ENCODE data around the gene SERPINC1. TPM values are rescaled to one million over a fixed set of nuclear protein-coding genes. Genes with fewer than 3 reads are reported as not detected.

SERPINC1 gene
- total and polyA plus RNA-seq, 2 of the 8 experiments (the other 6 are each of a cell fraction or from before 2014, with no cell fraction given), result 0.08 TPM; not detected in 1

DNA sequence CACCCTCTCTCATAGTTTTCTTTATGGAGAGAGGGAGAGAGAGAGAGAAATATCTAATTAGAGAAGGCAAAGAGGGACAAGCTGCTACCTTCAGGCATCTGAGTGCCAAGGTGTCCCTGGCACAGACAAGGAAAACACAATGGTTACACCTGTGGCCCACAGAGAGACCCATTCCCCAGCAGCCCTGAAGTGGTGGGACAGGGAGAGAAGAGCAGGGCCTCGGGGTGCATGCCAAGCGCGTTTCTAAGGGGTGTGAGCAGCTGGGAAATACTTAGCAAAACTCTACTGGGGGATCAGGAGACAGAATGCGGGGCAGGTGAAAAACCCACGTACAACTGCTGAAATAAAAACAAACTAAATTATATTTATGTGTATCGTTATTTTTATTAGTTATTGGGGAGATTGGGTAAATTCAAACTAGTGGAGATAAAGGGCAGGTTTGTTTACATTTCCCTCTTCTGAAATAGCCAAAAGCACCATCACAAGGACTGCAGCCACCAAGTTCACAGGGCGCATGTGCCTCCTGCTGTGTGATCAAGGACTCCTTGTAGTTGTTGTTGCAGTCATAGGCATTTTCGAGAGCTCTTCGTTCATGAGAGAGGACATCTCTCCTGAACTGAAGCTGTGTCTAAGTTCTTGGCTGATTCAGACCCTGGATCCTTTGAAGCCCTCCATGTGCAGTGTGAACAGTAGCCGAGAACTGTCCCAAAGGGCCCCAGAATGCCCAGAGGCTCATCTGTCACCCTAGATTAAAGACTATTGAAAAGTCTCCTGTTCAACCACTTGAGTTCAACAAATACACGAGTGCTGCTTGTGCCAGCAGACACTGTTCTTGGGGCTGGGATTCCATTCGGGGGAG, 737 bp upstream of the SERPINC1 start (continued):
- TF ChIP-seq CTCF (IDR thresholded peaks at IDR 0.05; ENCODE audit: control extremely low read depth in 1 of 3, insufficient read depth in 1 of 3, low read depth in 1 of 3, low read length in 3 of 3) (no peak), YY1 (IDR thresholded peaks at IDR 0.05; ENCODE audit: low read depth, low read length) (no peak), CREB1 (IDR thresholded peaks at IDR 0.05) (no peak), NANOG (IDR thresholded peaks at IDR 0.05; ENCODE audit: insufficient read depth, low read depth, low read length, poor library complexity, severe bottlenecking) (no peak)

Measured in H1 (cell line).